ENCODE results near the gene TPM2. TPM values are rescaled to one million over a fixed set of nuclear protein-coding genes. Genes with fewer than 3 reads are reported as not detected.

Gene TPM2
- total and polyA plus RNA-seq, 9 of the 15 experiments (the other 6 are each of a cell fraction or from before 2014, with no cell fraction given): 0.28 to 16.1 (median 4.5) TPM

- TF ChIP-seq ARID3A (IDR thresholded peaks at IDR 0.05; ENCODE audit: borderline replicate concordance, low read depth, low read length) (no peak), RHOXF2B (CRISPR knock-in tag; conservative IDR thresholded peaks at IDR 0.05) (no peak), MCM7 (IDR thresholded peaks at IDR 0.05) (no peak), ZNF449 (CRISPR knock-in tag; IDR thresholded peaks at IDR 0.05) (no peak)
These were observed 13.9 kb downstream of the TPM2 start (continued) for GRCh38 chr9:35675732-35676392.

GRCh38 chr9:35675204-35675603 is 14.5 kb downstream of the TPM2 start:
- intact Hi-C loops (cut with micrococcal nuclease) (no loop called here), in situ Hi-C loops (cut with MboI) (no loop called here)
- Histone ChIP-seq H3K4me3 (no peak overlapping the region), H3K79me2 (ENCODE audit: control insufficient read depth, insufficient read depth, low read length) (no peaks in the 10 kb centered on the region), H2AFZ (ENCODE audit: low read depth, low read length) (no peak overlapping the region), H4K20me1 (replicated peaks; ENCODE audit: control insufficient read depth, insufficient read depth, low read length) (no peaks in the 10 kb centered on the region), H3K9ac (ENCODE audit: insufficient read depth in 1 of 2, low read depth in 2 of 2, low read length in 2 of 2) (no peak overlapping the region), H3K4me1 (replicated peaks in 1 of 2; ENCODE audit: control insufficient read depth in 2 of 2, insufficient read depth in 2 of 2, low read length in 2 of 2) (peaks cover 0 to 15% of the 10 kb centered on the region in 2 experiments; a peak in 4 of 5 replicates), H3K36me3 (ENCODE audit: control insufficient read depth, insufficient read depth, low read length) (no peaks in the 10 kb centered on the region), H3K9me1 (ENCODE audit: control insufficient read depth, insufficient read depth, low read length) (no peaks in the 10 kb centered on the region), H3K9me3 (replicated peaks; ENCODE audit: control insufficient read depth, insufficient read depth, low read depth, low read length) (no peaks in the 10 kb centered on the region), H3K27ac (ENCODE audit: extremely low read depth, low read depth, low read length) (no peak overlapping the region), H3K27me3 (ENCODE audit: control insufficient read depth in 2 of 2, insufficient read depth in 2 of 2, low read length in 2 of 2) (no peaks in the 10 kb centered on the region), H3K4me2 (ENCODE audit: insufficient read depth, low read length) (no peak overlapping the region; the same call in 1 of the 2 replicates)
- BruUV-seq (replicated peaks): no TSS peak
- CTCF ChIA-PET (ENCODE audit: low intra/inter-chr PET ratio): no interaction called here
- 59% methylated on average over 12 of the region's 13 CpGs for WGBS (ENCODE audit: insufficient coverage, low coverage, missing lambda C conversion rate)
- ATAC-seq: no peak
- no peak for DNase-seq (ENCODE audit: extremely low read depth in 1 of 4, low spot score in 3 of 4)
- POLR2A ChIA-PET: interaction anchor here (1.0 kb wide), 1 partner anchor 16 kb away, joined by 4 read pairs; no protein-coding TSS in a partner anchor
- FAIRE-seq: no peak
- TF ChIP-seq NR0B1 (IDR thresholded peaks at IDR 0.05; ENCODE audit: partially characterized antibody) (no peak), KDM1A (IDR thresholded peaks at IDR 0.05) (no peak), CTCF (IDR thresholded peaks at IDR 0.05 in 2 of 3, conservative IDR thresholded peaks at IDR 0.05 in 1 of 3; ENCODE audit: insufficient read depth in 2 of 3, low read depth in 1 of 3, low read length in 3 of 3) (no peak), BHLHE40 (IDR thresholded peaks at IDR 0.05; ENCODE audit: low read length) (no peak), POU5F1 (IDR thresholded peaks at IDR 0.05; ENCODE audit: borderline replicate concordance, low read depth, low read length, partially characterized antibody) (no peak), ESRRB (CRISPR knock-in tag; IDR thresholded peaks at IDR 0.05; ENCODE audit: borderline replicate concordance) (no peak), BRF1 (IDR thresholded peaks at IDR 0.05; ENCODE audit: borderline replicate concordance, extremely low read depth, insufficient read length) (no peak), GABPB2 (CRISPR knock-in tag; conservative IDR thresholded peaks at IDR 0.05) (no peak), TCF7L2 (IDR thresholded peaks at IDR 0.05; ENCODE audit: low read depth, low read length) (no peak), HDAC3 (IDR thresholded peaks at IDR 0.05; ENCODE audit: borderline replicate concordance, partially characterized antibody) (no peak)
